GM19324 (cell line): ENCODE data around the gene TRAPPC2.
"Not testable (repeated sequence)": the region's sequence is repeated elsewhere in the genome, so short reads cannot be mapped to it uniquely, and the experiment has no call there.

Experiments used
- ATAC-seq: cut with Tn5 transposase; IDR thresholded peaks from one replicate; pipeline ENCODE4 v1.9.1; 2021; ENCODE audit warnings: mild to moderate bottlenecking, moderate library complexity; ENCODE audit not compliant: unreplicated experiment, low FRiP score

TRAPPC2 gene

DNA sequence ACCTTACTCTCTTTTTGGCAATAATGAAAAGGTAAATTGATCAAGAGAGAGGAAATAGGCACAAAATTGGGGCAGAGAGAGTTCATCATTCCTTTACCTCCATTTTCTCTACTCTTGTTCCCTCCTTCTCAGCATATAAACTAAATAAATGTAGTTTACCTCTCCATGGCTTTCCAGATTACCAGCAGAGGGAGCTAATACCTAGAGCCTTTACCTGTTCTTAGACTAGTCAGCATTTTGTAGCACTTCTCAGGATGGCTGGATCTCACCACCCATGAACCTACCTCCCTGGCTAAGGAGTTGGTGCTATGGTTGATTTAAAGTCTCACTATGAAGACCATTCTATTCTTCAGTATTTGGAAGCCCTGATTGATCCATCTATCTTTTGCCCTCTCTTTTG, 15.8 kb upstream of the TRAPPC2 start:
- no peak for ATAC-seq

DNA sequence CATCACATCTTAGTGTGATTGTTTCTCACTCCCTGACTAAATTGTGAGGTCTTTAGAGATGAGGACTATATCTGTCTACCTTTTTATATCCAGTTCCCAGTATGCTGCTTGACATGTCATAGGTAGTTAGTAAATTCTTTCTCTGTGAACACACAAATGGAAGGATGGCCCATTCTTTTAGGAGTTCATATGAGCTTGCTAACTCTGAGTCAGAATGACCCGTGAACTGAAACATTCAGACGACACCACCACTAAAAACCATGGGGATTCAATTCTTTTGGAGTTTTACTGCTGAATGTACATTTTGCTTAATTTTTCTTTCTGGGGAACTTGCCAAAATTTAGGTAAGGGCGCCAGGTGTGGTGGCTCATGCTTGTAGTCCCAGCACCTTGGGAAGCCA, 14.1 kb upstream of the TRAPPC2 start:
- no peak for ATAC-seq

DNA sequence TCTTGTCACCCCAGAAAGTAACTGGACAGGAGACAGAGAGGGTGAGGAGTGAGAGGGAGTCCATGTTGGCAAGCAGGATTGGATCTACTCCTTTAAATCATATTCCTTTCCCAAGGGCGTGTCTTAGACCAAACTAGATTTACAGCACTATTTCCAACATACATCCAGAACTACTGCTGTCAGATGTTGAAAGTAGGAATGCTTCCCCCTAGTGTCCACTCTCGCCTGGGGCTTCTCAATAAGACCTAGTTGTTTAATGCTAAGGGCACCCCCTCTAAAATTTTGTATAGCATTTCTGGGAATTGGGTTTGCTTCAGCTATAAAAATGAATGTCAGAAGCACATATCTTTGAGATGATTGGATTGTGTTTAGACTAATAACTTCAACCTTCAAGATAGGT, 13.4 kb upstream of the TRAPPC2 start:
- ATAC-seq, result no peak

DNA sequence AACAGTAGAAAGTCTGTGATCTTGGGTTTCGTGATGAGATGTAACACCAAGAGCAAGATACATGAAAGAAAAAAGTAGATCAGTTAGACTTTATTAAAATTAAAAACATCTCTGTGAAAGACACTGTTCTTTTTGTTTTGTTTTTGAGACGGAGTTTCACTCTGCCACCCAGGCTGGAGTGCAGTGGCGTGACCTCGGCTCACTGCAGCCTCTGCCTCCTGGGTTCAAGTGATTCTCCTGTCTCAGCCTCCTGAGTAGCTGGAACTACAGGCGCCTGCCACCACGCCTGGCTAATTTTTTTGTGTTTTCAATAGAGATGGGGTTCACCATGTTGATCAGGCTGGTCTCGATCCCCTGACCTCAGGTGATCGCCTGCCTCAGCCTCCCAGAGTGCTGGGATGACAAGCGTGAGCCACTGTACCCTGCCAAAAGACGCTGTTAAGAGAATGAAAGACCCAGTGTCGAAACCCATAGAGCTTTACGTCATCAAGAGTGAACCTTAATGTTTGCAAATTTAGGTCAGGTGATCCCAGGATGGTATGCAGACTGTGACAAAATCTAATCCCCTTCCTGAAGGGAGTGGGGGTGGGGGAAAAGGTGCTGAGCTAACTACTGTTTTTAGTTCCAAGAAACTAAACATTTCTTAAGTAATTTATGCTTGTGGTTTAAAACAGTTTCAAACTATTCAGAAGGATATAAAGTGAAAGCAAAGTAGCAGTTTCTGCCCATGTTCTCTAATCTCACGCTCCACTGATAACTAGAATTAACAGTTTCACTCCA, 8.2 kb upstream of the TRAPPC2 start:
- peak; percentile 97 for ATAC-seq

DNA sequence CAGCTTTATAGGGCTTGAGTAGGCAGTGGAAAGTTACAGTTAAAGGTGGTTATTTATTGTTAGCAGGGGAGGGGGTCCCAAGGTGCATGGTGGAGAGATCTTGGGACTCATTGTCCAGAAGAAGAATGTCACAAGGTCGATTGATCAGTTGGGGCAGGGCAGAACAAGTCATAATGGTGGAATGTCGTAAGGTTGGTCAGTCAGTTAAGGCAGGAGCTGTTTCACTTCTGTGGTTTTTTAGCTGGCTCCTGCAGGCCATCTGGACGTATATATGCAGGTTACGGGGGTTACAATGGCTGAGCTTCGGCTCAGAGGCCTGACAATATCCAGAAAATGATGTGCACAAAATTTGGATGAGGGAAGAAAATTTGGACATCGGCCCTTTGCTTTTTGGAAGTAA, 7.3 kb upstream of the TRAPPC2 start:
- ATAC-seq, result no peak

DNA sequence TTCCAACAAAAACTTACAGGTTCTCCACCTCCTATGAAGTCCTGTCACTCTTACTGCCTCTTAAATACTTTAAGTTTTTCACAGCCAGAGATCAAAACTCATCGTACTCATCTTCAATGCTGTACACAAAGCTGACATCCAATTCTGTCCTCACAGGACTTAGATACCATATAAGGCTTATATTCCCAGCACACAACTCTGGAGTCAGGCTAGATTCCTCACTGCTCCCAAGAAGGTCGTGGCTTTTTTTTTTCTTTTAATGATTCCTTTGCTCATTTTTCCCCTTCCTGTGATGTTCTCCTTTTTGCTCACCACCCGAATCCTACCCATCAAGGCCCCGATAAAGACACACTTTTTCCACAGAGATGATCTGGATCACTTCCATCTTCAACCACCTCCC, 914 bp downstream of the TRAPPC2 start:
- no peak for ATAC-seq

DNA sequence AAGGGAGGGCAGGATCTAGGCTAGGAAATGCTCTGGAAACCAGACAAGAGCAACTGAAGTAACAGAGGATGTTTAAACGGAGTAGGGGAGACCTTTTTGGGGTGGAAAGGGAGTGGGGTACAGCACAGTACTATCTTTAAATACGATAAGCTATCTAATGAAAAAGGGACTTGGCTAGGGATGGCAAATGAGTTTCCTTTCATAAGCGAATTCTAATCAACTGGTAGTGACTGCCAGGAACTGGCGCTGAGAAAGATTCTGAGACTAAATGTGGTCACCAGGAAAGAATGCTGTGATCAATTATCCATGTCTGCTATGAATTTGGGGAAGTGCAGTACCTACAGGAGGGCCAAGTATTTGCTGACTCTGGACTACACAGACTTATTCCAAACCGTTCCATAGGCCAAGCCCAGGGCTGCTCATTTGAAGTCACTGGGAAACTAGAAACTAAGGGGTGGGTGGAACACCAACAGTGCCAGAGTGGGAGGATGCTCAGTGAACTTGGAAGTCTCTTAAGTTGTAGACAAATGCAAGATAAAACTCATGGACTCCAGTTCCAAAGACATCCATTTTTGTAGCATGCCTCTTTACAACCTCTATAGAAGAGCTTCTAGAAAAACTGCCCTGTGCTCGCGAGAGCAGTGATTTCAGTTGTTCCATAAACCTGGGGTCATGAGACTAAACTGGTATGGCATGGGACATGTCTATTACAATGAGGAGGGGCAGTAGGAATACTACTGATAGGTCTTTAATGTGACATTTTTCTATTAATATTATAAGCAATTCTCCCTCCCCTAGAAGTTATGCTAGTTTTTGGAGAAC, 2.0 kb downstream of the TRAPPC2 start:
- ATAC-seq, result no peak

DNA sequence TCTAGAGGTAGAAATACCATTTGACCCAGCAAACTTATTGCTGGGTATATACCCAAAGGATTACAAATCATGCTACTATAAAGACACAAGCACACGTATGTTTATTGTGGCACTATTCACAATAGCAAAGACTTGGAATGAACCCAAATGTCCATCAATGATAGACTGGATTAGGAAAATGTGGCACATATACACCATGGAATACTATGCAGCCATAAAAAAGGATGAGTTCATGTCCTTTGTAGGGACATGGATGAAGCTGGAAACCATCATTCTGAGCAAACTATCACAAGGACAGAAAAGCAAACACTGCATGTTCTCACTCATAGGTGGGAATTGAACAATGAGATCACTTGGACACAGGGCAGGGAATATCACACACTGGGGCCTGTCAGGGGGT, 3.9 kb downstream of the TRAPPC2 start:
- ATAC-seq, result not testable (repeated sequence)

DNA sequence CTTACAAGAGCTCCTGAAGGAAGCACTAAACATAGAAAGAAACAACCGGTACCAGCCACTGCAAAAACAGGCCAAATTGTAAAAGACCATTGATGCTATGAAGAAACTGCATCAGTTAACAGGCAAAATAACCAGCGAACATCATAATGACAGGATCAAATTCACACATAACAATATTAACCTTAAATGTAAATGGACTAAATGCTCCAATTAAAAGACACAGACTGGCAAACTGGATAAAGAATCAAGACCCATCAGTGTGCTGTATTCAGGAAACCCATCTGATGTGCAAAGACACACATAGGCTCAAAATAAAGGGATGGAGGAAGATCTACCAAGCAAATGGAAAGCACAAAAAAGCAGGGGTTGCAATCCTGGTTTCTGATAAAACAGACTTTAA, 7.8 kb downstream of the TRAPPC2 start:
- ATAC-seq, result not testable (repeated sequence)

DNA sequence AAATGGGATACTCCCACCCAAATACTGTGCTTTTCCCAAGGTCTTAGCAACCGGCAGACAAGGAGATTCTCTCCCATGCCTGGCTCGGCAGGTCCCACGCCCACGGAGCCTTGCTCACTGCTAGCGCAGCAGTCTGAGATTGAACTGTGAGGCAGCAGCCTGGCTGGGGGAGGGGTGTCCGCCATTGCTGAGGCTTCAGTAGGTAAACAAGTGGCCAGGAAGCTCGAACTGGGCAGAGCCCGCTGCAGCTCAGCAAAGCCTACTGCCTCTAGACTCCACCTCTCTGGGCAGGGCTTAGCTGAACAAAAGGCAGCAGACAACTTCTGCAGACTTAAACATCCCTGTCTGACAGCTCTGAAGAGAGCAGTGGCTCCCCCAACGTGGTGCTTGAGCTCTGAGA, 9.5 kb downstream of the TRAPPC2 start:
- ATAC-seq, result not testable (repeated sequence)

DNA sequence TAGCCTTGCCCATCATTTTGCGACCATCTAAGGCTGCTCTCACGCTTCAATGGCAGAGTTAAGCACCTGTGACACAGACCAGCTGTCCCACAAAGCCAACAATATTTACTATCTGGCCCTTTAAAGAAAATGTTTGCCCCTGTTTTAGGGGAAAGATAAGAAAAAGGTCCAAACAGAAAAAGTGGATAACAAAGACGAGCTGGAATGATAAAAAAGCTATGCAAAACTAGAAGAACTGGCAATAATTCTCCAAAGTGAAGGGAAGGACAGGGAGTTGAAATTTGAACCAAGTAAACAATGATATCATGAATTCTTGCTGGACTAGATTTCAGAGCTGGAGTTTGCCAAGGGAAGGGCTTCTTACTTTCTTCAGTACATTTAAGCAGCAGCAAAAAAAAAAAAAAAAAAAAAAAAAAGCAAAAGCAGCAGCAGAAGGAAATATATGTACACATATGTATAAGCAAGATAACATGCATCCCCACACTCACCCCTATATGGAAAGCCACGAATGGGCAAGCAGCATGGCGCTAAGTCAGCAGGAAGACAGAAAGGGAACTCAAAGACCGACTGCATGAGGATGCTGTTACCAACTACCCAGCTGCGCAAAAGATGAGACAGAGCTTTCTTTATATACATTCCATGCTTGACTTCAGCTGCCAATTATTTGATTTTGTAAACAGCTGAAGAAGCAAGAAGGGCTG, 12.5 kb downstream of the TRAPPC2 start:
- ATAC-seq, result no peak

DNA sequence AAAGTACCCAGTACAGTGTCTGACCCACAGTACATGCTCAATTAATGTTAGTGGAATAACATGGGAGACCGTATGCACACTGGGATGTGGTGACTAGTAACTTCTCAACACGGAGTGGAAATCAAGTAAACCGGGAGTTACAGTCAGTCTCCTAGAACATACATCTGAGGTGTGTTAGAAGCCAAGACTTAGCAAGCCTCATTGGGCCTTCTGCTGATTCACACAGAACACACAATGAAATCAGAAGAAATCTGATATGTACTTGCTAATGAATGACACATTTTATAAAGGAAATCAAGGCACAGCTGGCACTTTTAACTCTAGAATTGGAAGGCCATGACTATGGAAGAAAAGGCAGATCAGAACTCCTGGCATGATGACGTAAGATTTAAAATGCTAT, 13.0 kb downstream of the TRAPPC2 start:
- no peak for ATAC-seq

DNA sequence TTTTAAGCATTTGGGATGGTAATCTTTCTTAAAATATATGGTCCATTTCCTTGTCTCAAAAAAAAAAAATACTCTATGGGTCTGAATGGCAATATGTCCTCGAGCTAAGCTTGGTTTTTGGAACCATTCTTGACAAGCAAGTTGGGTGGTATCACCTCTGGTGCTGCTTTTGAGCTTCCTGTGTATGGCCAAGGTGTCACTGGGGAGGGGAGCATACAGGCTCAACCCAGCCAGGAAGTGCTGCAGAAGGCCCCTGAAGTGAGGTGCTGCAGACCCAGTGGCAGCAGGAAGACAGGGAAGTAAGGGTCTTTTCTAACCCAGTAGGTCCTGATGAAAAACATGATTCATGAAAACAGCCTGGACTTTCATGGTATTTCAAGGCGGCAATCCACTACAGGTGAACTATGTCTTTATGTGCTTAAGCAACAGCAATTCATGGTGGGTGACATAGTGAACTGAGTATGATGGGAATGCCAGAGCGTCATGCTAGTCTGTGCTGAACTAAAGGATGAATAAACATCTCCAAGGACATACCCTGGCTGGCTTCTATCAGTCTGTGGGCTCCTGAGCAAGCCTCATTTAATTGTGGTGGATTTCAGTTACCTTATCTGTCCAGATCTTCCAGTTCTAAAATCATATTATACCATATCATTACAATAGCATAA, 15.1 kb downstream of the TRAPPC2 start:
- ATAC-seq, result no peak

DNA sequence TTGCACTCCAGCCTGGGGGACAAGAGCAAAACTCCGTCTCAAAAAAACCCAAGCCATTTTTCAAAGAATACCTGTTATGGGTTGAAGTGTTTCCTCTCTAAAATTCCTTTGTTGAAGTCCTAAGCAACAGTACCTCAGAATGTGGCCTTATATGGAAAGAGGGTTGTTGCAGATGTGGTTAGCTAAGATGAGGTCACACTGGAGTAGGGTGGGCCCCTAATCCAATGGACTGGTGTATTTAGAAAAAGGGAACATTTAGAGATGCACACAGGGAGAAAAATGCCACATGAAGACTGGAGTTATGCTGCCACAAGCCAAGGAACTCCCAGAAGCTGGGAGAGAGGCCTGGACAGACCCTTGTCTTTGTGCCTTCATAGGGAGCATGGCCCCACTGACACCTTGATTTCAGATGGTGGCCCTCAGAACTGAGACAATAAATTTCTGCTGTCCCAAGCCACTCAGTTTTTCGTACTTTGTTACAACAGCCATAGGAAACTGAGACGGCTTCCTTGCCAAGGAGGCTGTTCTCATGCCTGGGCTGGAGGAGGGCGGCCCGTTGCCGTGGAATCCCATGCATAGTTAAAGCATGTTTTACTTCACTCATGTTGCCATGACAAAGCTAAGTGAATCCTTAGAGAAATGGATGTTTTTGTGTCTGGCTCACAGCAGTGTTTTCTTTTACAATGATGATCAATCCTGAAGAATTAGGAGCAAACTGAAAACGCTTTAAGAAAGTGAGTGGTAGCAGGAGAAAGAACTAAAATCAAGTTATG, 16.5 kb downstream of the TRAPPC2 start:
- no peak for ATAC-seq

DNA sequence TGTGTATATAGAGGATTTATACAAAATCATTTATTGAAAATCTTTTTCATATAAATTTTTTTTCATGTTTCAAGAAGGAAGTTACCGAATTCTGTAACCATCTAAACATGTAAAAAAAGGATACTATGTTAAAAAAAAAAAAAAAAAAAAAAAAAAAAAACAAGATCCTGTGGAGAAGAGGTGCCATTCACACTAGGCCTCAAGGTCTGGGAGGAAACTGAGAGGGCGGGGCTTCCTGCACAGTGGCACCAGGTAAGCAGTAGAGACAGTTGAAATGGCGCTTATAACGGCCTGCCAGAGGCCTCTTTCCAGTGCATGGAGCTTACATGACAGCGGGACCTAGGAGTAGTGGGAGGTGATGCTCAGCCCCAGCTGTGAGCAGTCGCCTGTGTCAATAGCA, 17.5 kb downstream of the TRAPPC2 start:
- no peak for ATAC-seq

DNA sequence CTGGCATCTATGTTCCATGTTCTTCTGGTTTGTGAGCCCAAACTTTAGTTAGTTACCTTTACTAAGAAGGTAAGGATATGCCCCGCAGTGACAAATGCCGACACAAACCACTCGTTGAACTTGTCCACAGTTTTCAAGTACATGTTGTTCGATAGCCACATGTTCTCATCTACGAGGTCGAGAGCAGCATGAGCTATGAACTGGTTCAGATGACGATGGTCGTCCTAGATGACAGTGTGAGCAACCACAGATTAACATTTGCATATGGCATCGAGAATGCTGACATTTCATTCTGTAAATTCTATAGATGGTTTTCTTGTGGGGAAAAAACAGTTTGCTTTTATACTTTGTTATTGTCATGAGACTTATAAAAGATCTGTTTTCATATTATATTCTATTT, 18.0 kb downstream of the TRAPPC2 start:
- ATAC-seq, result no peak

DNA sequence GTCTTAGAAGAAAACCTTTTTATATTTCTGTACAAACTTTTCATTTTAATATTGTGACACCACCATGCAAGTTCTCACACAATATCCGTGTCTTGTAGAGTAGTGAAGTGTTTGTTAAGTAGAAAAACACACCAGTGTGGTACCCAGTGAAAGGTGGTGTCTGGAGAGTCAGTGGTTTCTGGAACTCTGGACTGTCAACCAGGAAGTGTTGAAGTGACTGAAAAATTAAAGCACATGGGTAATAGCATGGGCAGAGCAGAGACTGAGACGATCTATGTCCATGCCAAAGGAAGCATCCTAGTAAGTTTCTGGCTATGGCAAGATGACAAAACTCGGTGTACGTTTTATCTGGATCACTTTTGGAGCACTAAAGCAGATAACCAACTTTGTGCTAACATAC, 23.3 kb downstream of the TRAPPC2 start:
- no peak for ATAC-seq

DNA sequence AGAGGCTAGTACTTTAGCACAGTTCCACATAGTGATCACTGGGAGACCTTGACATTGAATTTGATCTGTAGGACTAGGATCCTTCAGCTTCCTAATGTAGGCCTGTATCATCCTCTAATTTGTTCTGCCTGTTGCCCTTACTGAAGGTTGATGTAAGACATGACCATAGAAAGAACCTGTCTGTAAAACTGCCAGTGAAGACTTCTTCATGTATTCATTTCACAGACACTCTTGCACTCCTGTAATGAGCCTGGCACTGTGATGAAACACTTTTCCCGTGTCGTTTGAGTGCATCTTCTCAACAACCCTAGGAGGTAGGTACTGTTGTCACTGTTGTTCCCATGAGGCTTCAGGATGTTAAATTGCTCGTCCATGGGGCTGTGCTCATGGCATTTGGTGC, 30.8 kb downstream of the TRAPPC2 start:
- no peak for ATAC-seq

DNA sequence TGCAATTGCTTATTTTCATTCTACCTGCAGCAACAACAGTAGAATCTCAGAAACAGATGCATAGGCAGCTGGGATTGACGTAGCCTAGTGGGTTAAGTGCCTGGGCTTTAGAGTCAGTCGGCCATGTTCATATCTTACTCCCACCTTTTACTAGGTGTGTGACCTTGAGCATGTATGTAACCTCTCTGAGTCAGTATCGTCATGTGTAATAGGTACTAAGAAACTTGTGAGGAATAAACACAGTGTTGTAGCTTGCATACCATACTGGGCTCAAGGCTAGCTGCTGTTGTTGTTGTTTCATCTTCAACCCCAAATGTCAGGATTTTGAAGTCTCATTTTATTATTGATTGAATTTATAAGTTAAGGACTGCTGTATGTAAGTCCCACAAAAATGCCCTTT, 31.3 kb downstream of the TRAPPC2 start:
- no peak for ATAC-seq
